Coronary artery (tissue), 2 donors: Measurements from ENCODE around the gene SLC34A3.

Source experiments
- DNase-seq: peaks from one replicate; pipeline ENCODE4 v3.0.0-alpha.2; 2017; ENCODE audit warnings: low spot score
- H3K27ac ChIP-seq, 2 donors: fragments of 200-600 bp; sonication (generic); one replicate each; pipeline ENCODE4 v1.5.1; 2016 to 2019
- H3K4me3 ChIP-seq: fragments of 200-600 bp; sonication (generic); 2 replicates; pipeline ENCODE4 v1.5.1; 2016; ENCODE audit warnings: mild to moderate bottlenecking, moderate library complexity
- CTCF ChIP-seq: fragments of 200-600 bp; sonication (generic); IDR thresholded peaks from one replicate; pipeline ENCODE4 v1.5.1; 2019; ENCODE audit warnings: antibody characterized with exemption

SLC34A3 gene

GRCh38 chr9:137278721-137279711, 48.3 kb downstream of the SLC34A3 start:
- H3K27ac ChIP-seq, result peak overlapping the region in 1 of 2 donors; percentile 85
- DNase-seq, result peak; percentile 70
- no peak for TF ChIP-seq CTCF
- H3K4me3 ChIP-seq, result peak overlapping the region; percentile 67

- Histone ChIP-seq H3K4me3 (no peak overlapping the region), H3K27ac (no peak overlapping the region)
- peak; percentile 70 for DNase-seq
- no peak for TF ChIP-seq CTCF
Observed at GRCh38 chr9:137279741-137280473, 49.2 kb downstream of the SLC34A3 start.

GRCh38 chr9:137280474-137281344, 50.0 kb downstream of the SLC34A3 start:
- Histone ChIP-seq H3K27ac (no peak overlapping the region), H3K4me3 (peak overlapping the region; percentile 25)
- peak; percentile 70 for DNase-seq
- no peak for TF ChIP-seq CTCF

- peak overlapping the region; percentile 25 for H3K4me3 ChIP-seq
- no peak overlapping the region for H3K27ac ChIP-seq
- peak; percentile 71 for DNase-seq
- TF ChIP-seq CTCF, result no peak
Observed at GRCh38 chr9:137281345-137282116, 50.8 kb downstream of the SLC34A3 start.
